Cardiac muscle cell (in vitro differentiated cells and primary cell): Measurements from ENCODE around the gene LASP1NB. TPM values are rescaled to one million over a fixed set of nuclear protein-coding genes. Genes with fewer than 3 reads are reported as not detected.
"Not testable (repeated sequence)": the region's sequence is repeated elsewhere in the genome, so short reads cannot be mapped to it uniquely, and the experiment has no call there.

ENCODE experiments used
- DNase-seq, 2 donors: peaks; one replicate each; pipeline versions ENCODE4 v3.0.0 to v3.0.0-alpha.2; 2010 to 2017; ENCODE audit warnings: low read depth in 1 of 2, low spot score in 1 of 2
- H3K27ac ChIP-seq: fragments of 200-600 bp; sonication (generic); 2 replicates; pipeline ENCODE4 v1.5.1; 2016
- H3K27me3 ChIP-seq: fragments of 200-600 bp; sonication (generic); 2 replicates; pipeline ENCODE4 v1.6.0; 2016; ENCODE audit warnings: control low read depth
- H3K36me3 ChIP-seq: fragments of 200-600 bp; sonication (generic); 2 replicates; pipeline ENCODE4 v1.5.1; 2016; ENCODE audit warnings: control low read depth
- H3K4me1 ChIP-seq: fragments of 200-600 bp; sonication (generic); 2 replicates; pipeline ENCODE4 v1.8.1; 2017; ENCODE audit warnings: low read depth, mild to moderate bottlenecking, mixed run types
- H3K4me3 ChIP-seq: fragments of 200-600 bp; sonication (generic); 2 replicates; pipeline ENCODE4 v1.5.1; 2016; ENCODE audit warnings: mild to moderate bottlenecking
- H3K9me3 ChIP-seq: fragments of 200-600 bp; sonication (generic); 2 replicates; pipeline ENCODE4 v1.5.1; 2017; ENCODE audit warnings: low read depth, mild to moderate bottlenecking, control low read depth
- polyA plus RNA-seq: library from polyadenylated mRNA; unstranded; fragments of >200 nt; fragmentation: Nextera tagmentation; extraction: Ambion mirVana; gene quantifications from 2 replicates; pipeline ENCODE4 v1.2.1, GENCODE V29; 2016
- total RNA-seq: library from RNA; depleted of rRNA; stranded (reverse); fragments of >200 nt; gene quantifications from 2 replicates; pipeline ENCODE4 v1.2.3, GENCODE V29; 2016
- TF ChIP-seq, protein P1 (sequence below): IDR thresholded peaks from 2 replicates; pipeline ENCODE4 v1.5.1; 2012; ENCODE audit warnings: low read depth, mild to moderate bottlenecking, low read length

LASP1NB gene

DNA sequence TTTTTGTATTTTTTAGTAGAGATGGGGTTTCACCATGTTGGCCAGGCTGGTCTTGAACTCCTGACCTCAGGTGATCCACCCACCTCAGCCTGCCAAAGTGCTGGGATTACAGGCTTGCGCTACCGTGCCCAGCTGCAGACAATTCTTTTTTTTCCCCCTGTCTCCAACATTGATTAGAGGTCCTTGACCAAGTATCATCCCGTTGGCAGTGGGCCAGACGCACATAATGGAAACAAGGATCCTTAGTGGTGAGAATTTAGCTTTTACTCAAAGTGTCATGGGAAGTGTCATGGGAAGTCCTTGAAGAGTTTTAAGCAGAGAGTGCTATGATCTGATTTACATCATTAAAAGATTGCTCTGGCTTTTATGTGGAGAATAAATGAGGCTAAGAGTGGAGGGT, 43.9 kb downstream of the LASP1NB start:
- no peaks in the 10 kb centered on the region for H3K9me3 ChIP-seq
- no peaks in the 10 kb centered on the region for H3K36me3 ChIP-seq
- TF ChIP-seq, protein P1, sequence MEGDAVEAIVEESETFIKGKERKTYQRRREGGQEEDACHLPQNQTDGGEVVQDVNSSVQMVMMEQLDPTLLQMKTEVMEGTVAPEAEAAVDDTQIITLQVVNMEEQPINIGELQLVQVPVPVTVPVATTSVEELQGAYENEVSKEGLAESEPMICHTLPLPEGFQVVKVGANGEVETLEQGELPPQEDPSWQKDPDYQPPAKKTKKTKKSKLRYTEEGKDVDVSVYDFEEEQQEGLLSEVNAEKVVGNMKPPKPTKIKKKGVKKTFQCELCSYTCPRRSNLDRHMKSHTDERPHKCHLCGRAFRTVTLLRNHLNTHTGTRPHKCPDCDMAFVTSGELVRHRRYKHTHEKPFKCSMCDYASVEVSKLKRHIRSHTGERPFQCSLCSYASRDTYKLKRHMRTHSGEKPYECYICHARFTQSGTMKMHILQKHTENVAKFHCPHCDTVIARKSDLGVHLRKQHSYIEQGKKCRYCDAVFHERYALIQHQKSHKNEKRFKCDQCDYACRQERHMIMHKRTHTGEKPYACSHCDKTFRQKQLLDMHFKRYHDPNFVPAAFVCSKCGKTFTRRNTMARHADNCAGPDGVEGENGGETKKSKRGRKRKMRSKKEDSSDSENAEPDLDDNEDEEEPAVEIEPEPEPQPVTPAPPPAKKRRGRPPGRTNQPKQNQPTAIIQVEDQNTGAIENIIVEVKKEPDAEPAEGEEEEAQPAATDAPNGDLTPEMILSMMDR, result no peak
- H3K4me3 ChIP-seq, result no peak overlapping the region
- no peak for DNase-seq
- H3K27ac ChIP-seq, result no peak overlapping the region
- H3K27me3 ChIP-seq, result no peaks in the 10 kb centered on the region
- no peaks in the 10 kb centered on the region for H3K4me1 ChIP-seq

DNA sequence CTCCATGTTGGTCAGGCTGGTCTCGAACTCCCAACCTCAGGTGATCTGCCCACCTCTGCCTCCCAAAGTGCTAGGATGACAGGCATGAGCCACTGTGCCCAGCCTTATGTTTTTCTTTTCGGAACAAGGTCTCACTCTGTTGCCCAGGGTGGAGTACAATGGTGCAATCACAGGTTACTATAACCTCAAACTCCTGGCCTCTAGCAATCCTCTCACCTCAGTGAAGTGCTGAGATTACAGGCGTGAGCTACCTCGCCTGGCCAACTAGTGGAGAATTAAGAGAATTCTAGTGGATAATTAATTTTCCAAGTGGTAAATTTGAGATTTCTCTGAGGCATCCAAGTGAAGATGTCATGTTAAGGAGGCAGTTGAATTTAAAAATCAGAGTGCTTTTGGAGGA, 44.7 kb downstream of the LASP1NB start:
- TF ChIP-seq, protein P1, result no peak
- H3K27me3 ChIP-seq, result no peaks in the 10 kb centered on the region
- no peaks in the 10 kb centered on the region for H3K9me3 ChIP-seq
- no peak overlapping the region for H3K4me3 ChIP-seq
- no peaks in the 10 kb centered on the region for H3K4me1 ChIP-seq
- no peak for DNase-seq
- H3K36me3 ChIP-seq, result no peaks in the 10 kb centered on the region
- H3K27ac ChIP-seq, result no peak overlapping the region

DNA sequence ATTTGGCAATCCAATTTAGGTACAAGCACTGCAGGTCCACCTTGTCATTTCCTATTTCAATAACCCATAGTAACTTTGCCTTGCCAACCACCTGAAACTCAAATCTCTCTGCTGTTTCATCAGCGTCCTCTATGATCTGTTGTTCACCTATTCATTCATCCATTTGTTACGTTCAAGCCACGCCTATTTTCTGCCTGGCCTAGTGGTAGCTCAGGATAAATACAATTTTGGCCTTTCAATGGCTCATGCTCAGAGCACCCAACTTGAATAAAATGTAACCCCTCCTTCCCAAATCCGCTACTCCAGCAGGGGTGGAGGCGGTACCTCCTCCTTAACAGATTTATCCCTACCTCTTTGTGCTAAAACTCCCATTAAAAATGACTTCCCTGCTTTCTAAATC, 45.4 kb downstream of the LASP1NB start:
- Histone ChIP-seq H3K9me3 (no peaks in the 10 kb centered on the region), H3K27me3 (no peaks in the 10 kb centered on the region), H3K4me3 (no peak overlapping the region), H3K36me3 (no peaks in the 10 kb centered on the region), H3K4me1 (no peaks in the 10 kb centered on the region), H3K27ac (no peak overlapping the region)
- DNase-seq, result no peak
- TF ChIP-seq, protein P1, result no peak

DNA sequence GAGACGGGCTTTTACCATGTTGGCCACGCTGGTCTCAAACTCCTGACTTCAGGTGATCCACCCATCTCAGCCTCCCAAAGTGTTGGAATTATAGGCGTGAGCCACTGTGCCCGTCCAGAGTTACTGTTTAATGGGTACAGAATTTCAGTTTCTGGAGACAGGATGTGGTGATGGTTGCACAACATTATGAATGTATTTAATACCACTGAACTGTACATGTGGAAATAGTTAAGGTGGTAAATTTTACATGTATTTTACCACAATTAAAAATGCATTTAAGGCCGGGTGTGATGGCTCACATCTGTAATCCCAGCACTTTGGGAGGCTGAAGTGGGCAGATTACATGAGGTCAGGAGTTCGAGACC, 50.8 kb downstream of the LASP1NB start:
- not testable (repeated sequence) for H3K27ac ChIP-seq, H3K27me3 ChIP-seq, H3K4me3 ChIP-seq, H3K9me3 ChIP-seq, H3K4me1 ChIP-seq, H3K36me3 ChIP-seq
- peak in 1 of 2 donors; percentile 63 for DNase-seq

DNA sequence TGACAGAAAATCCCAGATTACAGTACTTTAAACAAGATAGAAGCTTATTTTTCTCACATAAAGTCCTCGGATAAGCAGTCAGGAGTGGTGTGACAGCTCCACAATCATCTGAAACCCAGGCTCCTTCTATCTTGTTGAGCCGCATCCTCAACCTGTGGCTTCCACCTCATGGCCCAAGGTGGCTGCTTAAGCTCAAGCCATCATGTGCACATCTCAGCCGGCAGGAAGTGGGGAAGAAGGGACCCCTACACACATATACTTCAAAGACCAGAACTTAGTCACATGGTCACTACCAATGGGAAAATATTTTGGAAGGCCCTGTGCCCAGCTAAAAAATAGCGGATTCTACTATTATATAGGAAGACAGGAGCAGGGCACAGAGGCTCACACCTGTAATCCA, 52.8 kb downstream of the LASP1NB start:
- no peak for DNase-seq
- H3K36me3 ChIP-seq, result no peaks in the 10 kb centered on the region
- no peak overlapping the region for H3K4me3 ChIP-seq
- no peak overlapping the region for H3K27ac ChIP-seq
- TF ChIP-seq, protein P1, result no peak
- H3K4me1 ChIP-seq, result no peaks in the 10 kb centered on the region
- H3K9me3 ChIP-seq, result no peaks in the 10 kb centered on the region
- no peaks in the 10 kb centered on the region for H3K27me3 ChIP-seq

Other genes with a start within 250 kb of the LASP1NB start
- gene MLLT6, start 220.3 kb upstream of the LASP1NB start, total RNA-seq, result 48.4 and 75.8 TPM in 2 replicates
- gene MLLT6, start 220.3 kb upstream of the LASP1NB start, polyA plus RNA-seq, result 10.5 and 17.4 TPM in 2 replicates
- gene CISD3, start 195.3 kb upstream of the LASP1NB start, total RNA-seq, result 4.9 and 7.4 TPM in 2 replicates
- gene CISD3, start 195.3 kb upstream of the LASP1NB start, polyA plus RNA-seq, result 20.6 and 29.7 TPM in 2 replicates
- 14.4 and 21.7 TPM in 2 replicates for gene PCGF2, start 177.3 kb upstream of the LASP1NB start, total RNA-seq
- 10.7 and 12.2 TPM in 2 replicates for gene PCGF2, start 177.3 kb upstream of the LASP1NB start, polyA plus RNA-seq
- gene PSMB3, start 172.9 kb upstream of the LASP1NB start, total RNA-seq, result 166 and 188 TPM in 2 replicates
- 333 and 379 TPM in 2 replicates for gene PSMB3, start 172.9 kb upstream of the LASP1NB start, polyA plus RNA-seq
- 98.7 and 116 TPM in 2 replicates for gene PIP4K2B, start 126.1 kb upstream of the LASP1NB start, total RNA-seq
- 17.4 and 23.3 TPM in 2 replicates for gene PIP4K2B, start 126.1 kb upstream of the LASP1NB start, polyA plus RNA-seq
- 6.4 and 14.6 TPM in 2 replicates for gene CWC25, start 100.3 kb upstream of the LASP1NB start, total RNA-seq
- gene CWC25, start 100.3 kb upstream of the LASP1NB start, polyA plus RNA-seq, result 9.4 and 19.9 TPM in 2 replicates
- gene RPL23, start 71.9 kb upstream of the LASP1NB start, total RNA-seq, result 2,451 and 2,692 TPM in 2 replicates
- gene RPL23, start 71.9 kb upstream of the LASP1NB start, polyA plus RNA-seq, result 567 and 626 TPM in 2 replicates
- 46.0 and 51.2 TPM in 2 replicates for gene LASP1, start 55.6 kb upstream of the LASP1NB start, total RNA-seq
- gene LASP1, start 55.6 kb upstream of the LASP1NB start, polyA plus RNA-seq, result 28.1 and 38.0 TPM in 2 replicates
- gene FBXO47, start 41.8 kb downstream of the LASP1NB start, total RNA-seq, result not detected in 2 replicates
- not detected in 2 replicates for gene FBXO47, start 41.8 kb downstream of the LASP1NB start, polyA plus RNA-seq
- gene PLXDC1, start 226.0 kb downstream of the LASP1NB start, total RNA-seq, result 8.4 and 25.0 TPM in 2 replicates
- gene PLXDC1, start 226.0 kb downstream of the LASP1NB start, polyA plus RNA-seq, result 6.3 and 6.6 TPM in 2 replicates
- gene ARL5C, start 240.5 kb downstream of the LASP1NB start, total RNA-seq, result 0.12 TPM in 1 of 2 replicates, not detected in the other
- not detected in 2 replicates for gene ARL5C, start 240.5 kb downstream of the LASP1NB start, polyA plus RNA-seq